Measurements from ENCODE around the gene CASTOR1.

- TF ChIP-seq GATA3 (IDR thresholded peaks at IDR 0.05; ENCODE audit: low read depth, low read length) (no peak), GATA2 (IDR thresholded peaks at IDR 0.05; ENCODE audit: low read depth, low read length) (no peak)
Observed at GRCh38 chr22:30262917-30263741, 26.2 kb downstream of the CASTOR1 start.
